C4-2B (cell line): Measurements from ENCODE around the gene EN2.

Source experiments
- H3K27ac ChIP-seq: fragments of 450-650 bp; 2 replicates; pipeline ENCODE4 v1.5.1; 2017
- CTCF ChIP-seq: fragments of 450-650 bp; conservative IDR thresholded peaks from 2 replicates; pipeline ENCODE4 v1.5.1; 2017; ENCODE audit warnings: mild to moderate bottlenecking
- ZFX ChIP-seq: fragments of 450-650 bp; IDR thresholded peaks from 2 replicates; pipeline ENCODE4 v1.6.1; 2017

EN2 gene

GRCh38 chr7:155511702-155511996 is 53.7 kb downstream of the EN2 start:
- TF ChIP-seq ZFX (no peak), CTCF (no peak)
- no peak overlapping the region for H3K27ac ChIP-seq

- no peak overlapping the region for H3K27ac ChIP-seq
- TF ChIP-seq CTCF: no peak
- no peak for TF ChIP-seq ZFX
Measured at GRCh38 chr7:155512246-155512887, 54.4 kb downstream of the EN2 start.

- TF ChIP-seq CTCF: no peak
- TF ChIP-seq ZFX: no peak
- H3K27ac ChIP-seq: no peak overlapping the region
Measured at GRCh38 chr7:155513543-155514285, 55.8 kb downstream of the EN2 start.

- TF ChIP-seq CTCF: no peak
- no peak for TF ChIP-seq ZFX
Measured at GRCh38 chr7:155514296-155514695, 56.4 kb downstream of the EN2 start.

More at GRCh38 chr7:155514296-155514695, 56.4 kb downstream of the EN2 start:
- H3K27ac ChIP-seq: no peak overlapping the region
